K562 (cell line): ENCODE measurements around the gene MRPL9. TPM values are rescaled to one million over a fixed set of nuclear protein-coding genes. Genes with fewer than 3 reads are reported as not detected.

ENCODE experiments used
- ATAC-seq: fragments of 200-7000 bp; cut with Tn5 transposase; 3 replicates; pipeline ENCODE4 v1.9.1; 2020; ENCODE audit warnings: moderate library complexity
- BruUV-seq: library from RNA; stranded (reverse); fragments of 400-500 nt; replicated peaks from 2 replicates; lab custom pipeline; 2021; lab: Mats Ljungman, UMichigan
- CTCF ChIA-PET: fragments of 300-600 bp; formaldehyde crosslinking; extraction: SDS; loops from one replicate; lab custom pipeline; 2021; ENCODE audit warnings: low intra/inter-chr PET ratio; lab: Yijun Ruan, JAX
- POLR2A ChIA-PET: fragments of 300-600, 350-650 bp; sonication (Branson Sonifier 250); formaldehyde crosslinking; extraction: SDS; loops from one replicate; lab custom pipeline; 2021; ENCODE audit warnings: antibody characterized with exemption, inconsistent platforms; lab: Yijun Ruan, JAX
- DNase-seq, 4 experiments: peaks; one replicate each; pipeline versions ENCODE4 v3.0.0 to v3.0.0-alpha.2; 2011 to 2018; ENCODE audit warnings: low spot score in 3 of 4, mixed read lengths in 3 of 4; ENCODE audit errors: extremely low read depth in 1 of 4
- FAIRE-seq: peaks from 2 replicates; lab custom pipeline; 2011; peaks lifted over from hg19 to GRCh38; lab: Jason Lieb, UNC
- H2AFZ ChIP-seq: 2 replicates; pipeline ENCODE4 v1.6.0; 2011; ENCODE audit warnings: low read depth, low read length, control low read depth, inconsistent platforms
- H3K27ac ChIP-seq: fragments of 200-600 bp; 3 replicates; pipeline ENCODE4 v1.8.0; 2011; ENCODE audit warnings: low read depth, mild to moderate bottlenecking, control low read depth, inconsistent platforms, low read length, moderate library complexity, mixed read lengths; ENCODE audit errors: extremely low read depth
- H3K27me3 ChIP-seq, 2 experiments: fragments of 300-600 bp in 1 of 2; 2 replicates in 1 of 2; 3 replicates in 1 of 2; pipeline versions ENCODE4 v1.6.0 to v1.8.0; 2011; ENCODE audit warnings: inconsistent platforms in 2 of 2, low read length in 2 of 2, mild to moderate bottlenecking in 1 of 2, mixed read lengths in 1 of 2, moderate library complexity in 1 of 2; ENCODE audit not compliant: control insufficient read depth in 2 of 2, insufficient read depth in 2 of 2
- H3K36me3 ChIP-seq: fragments of 300-600 bp; 3 replicates; pipeline ENCODE4 v1.8.0; 2011; ENCODE audit warnings: mild to moderate bottlenecking, low read length, inconsistent platforms; ENCODE audit not compliant: control insufficient read depth, insufficient read depth
- H3K4me1 ChIP-seq, 2 experiments: fragments of 200-600 bp in 1 of 2; replicated peaks in 1 of 2; 2 replicates in 1 of 2; 3 replicates in 1 of 2; pipeline versions ENCODE4 v1.5.1 to v1.8.0; 2011; ENCODE audit warnings: inconsistent platforms in 2 of 2, low read length in 2 of 2, mild to moderate bottlenecking in 1 of 2, mixed read lengths in 1 of 2, moderate library complexity in 1 of 2; ENCODE audit not compliant: control insufficient read depth in 2 of 2, insufficient read depth in 2 of 2
- H3K4me2 ChIP-seq: 2 replicates; pipeline ENCODE4 v1.6.1; 2011; ENCODE audit warnings: low read length, control low read depth, inconsistent platforms, mixed read lengths; ENCODE audit not compliant: insufficient read depth
- H3K4me3 ChIP-seq: fragments of 200-600 bp; sonication (generic), shearing (Covaris generic); 2 replicates; pipeline ENCODE4 v1.5.1; 2016; ENCODE audit warnings: control low read depth, inconsistent platforms
- H3K79me2 ChIP-seq: fragments of 200-600 bp; 3 replicates; pipeline ENCODE4 v1.8.0; 2011; ENCODE audit warnings: low read length, inconsistent platforms; ENCODE audit not compliant: control insufficient read depth, insufficient read depth
- H3K9ac ChIP-seq, 2 experiments: 2 replicates each; pipeline versions ENCODE4 v1.6.0 to v1.6.1; 2011; ENCODE audit warnings: low read depth in 2 of 2, low read length in 2 of 2, control low read depth in 1 of 2, inconsistent platforms in 1 of 2, mild to moderate bottlenecking in 1 of 2, mixed read lengths in 1 of 2; ENCODE audit not compliant: insufficient read depth in 1 of 2
- H3K9me1 ChIP-seq: one replicate; pipeline ENCODE4 v1.6.0; 2011; ENCODE audit warnings: inconsistent platforms, mild to moderate bottlenecking, low read length, moderate library complexity; ENCODE audit not compliant: control insufficient read depth, insufficient read depth
- H3K9me3 ChIP-seq: replicated peaks from 2 replicates; pipeline ENCODE4 v1.5.1; 2011; ENCODE audit warnings: low read depth, low read length, inconsistent platforms; ENCODE audit not compliant: control insufficient read depth, insufficient read depth
- H4K20me1 ChIP-seq: replicated peaks from 2 replicates; pipeline ENCODE4 v1.6.1; 2011; ENCODE audit warnings: low read length, inconsistent platforms, mixed read lengths; ENCODE audit not compliant: control insufficient read depth, insufficient read depth
- NRF1 ChIP-seq, 2 experiments: fragments of 450-650 bp; IDR thresholded peaks in 1 of 2; conservative IDR thresholded peaks in 1 of 2; 2 replicates each; pipeline ENCODE4 v1.6.1; 2014; ENCODE audit warnings: mild to moderate bottlenecking in 2 of 2
- RREB1 ChIP-seq: fragments of 250-450 bp; sonication (Bioruptor Pico); IDR thresholded peaks from 2 replicates; pipeline ENCODE4 v1.4.0; 2020
- ZFP36 ChIP-seq: fragments of 150-350 bp; IDR thresholded peaks from 2 replicates; pipeline ENCODE4 v1.6.1; 2018; ENCODE audit warnings: low read length, low read depth; ENCODE audit not compliant: partially characterized antibody
- ZNF134 ChIP-seq: fragments of 250-450 bp; sonication (Bioruptor Pico); conservative IDR thresholded peaks from 2 replicates; pipeline ENCODE4 v1.4.0; 2020
- ZNF197 ChIP-seq: fragments of 200-800 bp; sonication (Bioruptor generic); IDR thresholded peaks from 2 replicates; pipeline ENCODE4 v1.6.1; 2016; ENCODE audit warnings: low read depth, missing genetic modification characterization, missing compliant biosample characterization
- WGBS: fragments of 100-300 bp; shearing (Covaris generic); methylation state at CpG from one replicate; pipeline ENCODE4 v1.1.6; 2016; ENCODE audit warnings: low coverage, mixed read lengths; ENCODE audit not compliant: insufficient coverage; ENCODE audit errors: missing lambda C conversion rate; 5-methylcytosine and 5-hydroxymethylcytosine counted together
- in situ Hi-C: fragments of 300-500 bp; cut with MboI; formaldehyde crosslinking; loops from 4 replicates; pipeline ENCODE4 v1.15.0; 2018; ENCODE audit warnings: inconsistent platforms, mixed read lengths
- intact Hi-C: fragments of 100-400 bp; cut with micrococcal nuclease; formaldehyde crosslinking; loops from 2 replicates; pipeline ENCODE4 v1.14.2; 2022
- polyA plus RNA-seq, 8 experiments: library from polyadenylated mRNA; depleted of rRNA in 4 of 8; stranded (reverse) in 5 of 8; unstranded in 3 of 8; fragments of >200 nt; fragmentation: Nextera tagmentation in 2 of 8; fragmentation: Illumina TruSeq in 1 of 8; extraction: Ambion mirVana in 2 of 8; extraction: Trizol in 1 of 8; gene quantifications; 2 replicates each; pipeline versions ENCODE4 v1.2.1 to v1.2.3, GENCODE V29; 2011 to 2014; ENCODE audit warnings: inconsistent platforms in 1 of 8, missing spikeins in 1 of 8
- total RNA-seq, 7 experiments: library from RNA; depleted of rRNA in 6 of 7; stranded (reverse); fragments of >200 nt in 6 of 7; fragmentation: Illumina TruSeq in 2 of 7; extraction: Trizol in 2 of 7; gene quantifications; 2 replicates each; pipeline versions ENCODE4 v1.2.1 to v1.2.3, GENCODE V29; 2011 to 2021; ENCODE audit warnings: low replicate concordance in 1 of 7

MRPL9 gene
- total and polyA plus RNA-seq, 9 of the 15 experiments (the other 6 are each of a cell fraction or from before 2014, with no cell fraction given), result 38.0 to 162 (median 111) TPM

DNA sequence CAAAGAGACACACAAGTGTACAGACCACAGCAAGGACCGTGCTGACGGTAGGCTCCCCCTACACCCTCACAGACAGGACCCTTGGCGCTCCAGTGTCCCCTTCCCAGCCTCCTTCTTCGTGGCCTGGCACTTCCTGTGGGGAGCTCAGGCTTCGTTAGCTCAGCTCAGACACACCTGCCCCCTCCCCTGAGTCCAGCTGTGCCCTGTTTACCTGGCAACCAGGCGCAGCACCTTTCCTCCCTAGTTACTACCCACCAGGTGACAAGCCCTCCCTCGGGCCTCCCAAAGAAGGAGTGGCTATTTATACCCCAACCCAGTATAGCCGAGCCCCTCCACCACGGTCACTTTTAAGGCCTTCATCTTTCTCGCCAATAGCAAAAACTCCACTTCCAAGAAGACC, 51.3 kb downstream of the MRPL9 start (continued):
- TF ChIP-seq RREB1 (CRISPR knock-in tag) (no peak), ZNF197 (CRISPR knock-in tag) (no peak)
- TF ChIP-seq, all 486 proteins: peak for 0

DNA sequence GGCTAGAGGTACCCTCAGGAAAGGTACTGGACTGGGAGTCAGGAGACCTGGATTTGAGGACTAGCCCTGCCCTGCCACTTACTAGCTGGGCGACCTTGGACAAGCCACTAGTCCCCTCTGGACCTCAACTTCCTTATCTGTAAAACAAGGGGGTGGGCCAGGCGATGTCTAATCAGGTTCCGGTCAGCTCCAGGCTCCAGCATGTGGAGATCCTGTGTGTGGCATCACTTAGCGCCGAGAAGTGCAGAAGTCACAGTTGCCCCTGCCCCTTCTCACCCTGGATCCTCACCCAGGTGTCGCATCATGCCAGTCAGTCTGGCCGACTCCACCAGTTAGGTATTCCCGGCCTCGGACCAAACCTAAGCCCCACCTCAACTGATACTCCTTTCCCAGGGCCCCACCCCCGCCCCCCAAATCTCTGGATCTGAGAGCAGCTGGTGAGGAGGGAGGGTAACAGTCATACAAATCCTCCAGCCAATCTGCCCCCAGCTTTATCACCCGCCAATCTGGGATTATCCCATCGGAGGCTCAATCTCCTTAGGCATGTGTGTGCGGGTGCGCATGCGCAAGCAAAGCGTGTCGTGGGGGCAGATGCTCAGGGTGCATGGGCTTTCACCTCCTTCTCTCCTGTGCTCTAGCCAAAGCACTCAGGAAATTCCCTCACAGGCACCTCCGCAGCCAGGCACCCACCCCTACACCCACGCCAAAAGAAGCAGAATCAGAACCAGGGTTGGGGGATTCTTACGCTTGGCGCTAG, 52.1 kb downstream of the MRPL9 start:
- peaks cover 28% of the 10 kb centered on the region for H4K20me1 ChIP-seq
- no peak overlapping the region for H3K27ac ChIP-seq
- no peaks in the 10 kb centered on the region for H3K9me1 ChIP-seq
- H3K4me1 ChIP-seq, result peaks cover 8 to 19% of the 10 kb centered on the region in 2 experiments; a peak in 4 of 5 replicates
- CTCF ChIA-PET, result no interaction called here
- TF ChIP-seq ZFP36 (no peak), ZNF134 (CRISPR knock-in tag) (peak; percentile 71; the same call in 1 of the 2 replicates), NRF1 (conservative IDR thresholded peaks at IDR 0.05 in 1 of 2, IDR thresholded peaks at IDR 0.05 in 1 of 2) (peak; percentile 86 to 89)
- TF ChIP-seq, all 486 proteins: peak for 2
- intact Hi-C loops, result no loop called here
- DNase-seq, result peak in 2 of 4 experiments; percentile 34 to 39
- no peak for ATAC-seq
- Histone ChIP-seq H3K9ac (0 out of 4 replicates have a peak overlapping the region, but pooled peaks of 1 of the 2 experiments have one; percentile 13), H2AFZ (no peak overlapping the region), H3K36me3 (no peaks in the 10 kb centered on the region), H3K4me2 (no peak overlapping the region), H3K79me2 (no peaks in the 10 kb centered on the region), H3K4me3 (no peak overlapping the region), H3K27me3 (peaks cover 0 to 62% of the 10 kb centered on the region in 2 experiments; a peak in 2 of 5 replicates), H3K9me3 (no peaks in the 10 kb centered on the region)
- in situ Hi-C loops, result no loop called here
- BruUV-seq, result no TSS peak
- 6% methylated on average over 19 of the region's 21 CpGs for WGBS
- no peak for FAIRE-seq
- POLR2A ChIA-PET, result no interaction called here
